ENCODE data around the gene KCNA3. TPM values are rescaled to one million over a fixed set of nuclear protein-coding genes. Genes with fewer than 3 reads are reported as not detected.

The KCNA3 gene
- total and polyA plus RNA-seq, 2 of the 8 experiments (the other 6 are each of a cell fraction or from before 2014, with no cell fraction given), result 0.95 to 1.1 TPM

- Histone ChIP-seq H3K36me3 (ENCODE audit: control insufficient read depth in 2 of 4, insufficient read depth in 4 of 4, low read length in 3 of 4) (no peaks in the 10 kb centered on the region), H2BK20ac (ENCODE audit: low read length) (no peak overlapping the region), H2AFZ (ENCODE audit: low read length) (no peak overlapping the region), H3K18ac (ENCODE audit: extremely low read depth, low read length) (no peak overlapping the region), H3K9ac (replicated peaks in 1 of 4; ENCODE audit: extremely low read depth in 1 of 4, low read depth in 3 of 4, low read length in 3 of 4) (no peak overlapping the region), H3K4ac (replicated peaks; ENCODE audit: insufficient read length, low read depth, low read length) (no peak overlapping the region), H2BK15ac (ENCODE audit: low read length) (no peak overlapping the region), H3K27ac (ENCODE audit: low read depth, low read length) (no peak overlapping the region), H3K79me1 (ENCODE audit: low read depth, low read length) (no peaks in the 10 kb centered on the region), H3K56ac (replicated peaks; ENCODE audit: insufficient read length, low read depth, low read length) (no peak overlapping the region), H3K4me1 (replicated peaks in 1 of 4; ENCODE audit: control insufficient read depth in 3 of 4, insufficient read depth in 4 of 4, low read length in 3 of 4) (peaks cover 0 to 8% (median 2%) of the 10 kb centered on the region in 4 experiments; a peak in 4 of 7 replicates), H3K4me2 (ENCODE audit: insufficient read depth in 1 of 2, low read depth in 2 of 2, low read length in 2 of 2) (no peak overlapping the region), H3K4me3 (ENCODE audit: extremely low read depth in 1 of 4, insufficient read depth in 2 of 4, low read depth in 3 of 4, low read length in 4 of 4) (no peak overlapping the region), H2BK120ac (replicated peaks; ENCODE audit: low read depth, low read length) (no peak overlapping the region), H2BK5ac (ENCODE audit: low read depth, low read length) (no peak overlapping the region), H4K5ac (ENCODE audit: insufficient read length, low read depth, low read length) (no peak overlapping the region), H4K8ac (ENCODE audit: extremely low read depth, insufficient read depth, low read length) (no peak overlapping the region), H3K79me2 (ENCODE audit: control insufficient read depth in 1 of 2, insufficient read depth in 2 of 2, low read length in 2 of 2) (no peaks in the 10 kb centered on the region), H3K14ac (ENCODE audit: insufficient read length) (no peak overlapping the region), H4K91ac (replicated peaks; ENCODE audit: insufficient read length, low read length) (no peak overlapping the region), H3K9me3 (ENCODE audit: insufficient read depth in 2 of 2, low read depth in 1 of 2, low read length in 1 of 2) (peaks cover 0 to 8% of the 10 kb centered on the region in 2 experiments; a peak in 1 of 4 replicates), H4K20me1 (replicated peaks in 1 of 2; ENCODE audit: control insufficient read depth in 1 of 2, insufficient read depth in 2 of 2, low read length in 2 of 2) (peaks cover 4 to 8% of the 10 kb centered on the region in 2 experiments), H3K27me3 (replicated peaks in 1 of 4; ENCODE audit: control insufficient read depth in 3 of 4, extremely low read depth in 1 of 4, insufficient read depth in 3 of 4, low read length in 3 of 4) (peaks cover 27 to 48% (median 40%) of the 10 kb centered on the region in 4 experiments), H3K23ac (ENCODE audit: insufficient read length) (no peak overlapping the region), H3K23me2 (ENCODE audit: low read depth, low read length) (peaks cover 7% of the 10 kb centered on the region; the same call in 1 of the 2 replicates), H2AK5ac (ENCODE audit: low read depth, low read length) (no peak overlapping the region), H2BK12ac (ENCODE audit: low read depth, low read length) (no peak overlapping the region)
- FAIRE-seq (no peak), DNase-seq (ENCODE audit: low read depth in 1 of 2, low spot score in 2 of 2) (no peak)
- ChIA-PET POLR2A (ENCODE audit: partially characterized antibody) (no interaction called here), CTCF (ENCODE audit: partially characterized antibody) (no interaction called here)
- TF ChIP-seq POU5F1 (IDR thresholded peaks at IDR 0.05; ENCODE audit: low read depth, low read length) (no peak), ZNF274 (IDR thresholded peaks at IDR 0.05; ENCODE audit: borderline replicate concordance, extremely low read depth, low read length) (no peak), BRCA1 (IDR thresholded peaks at IDR 0.05; ENCODE audit: low read depth, low read length) (no peak), TBP (IDR thresholded peaks at IDR 0.05; ENCODE audit: low read depth, low read length) (no peak), E2F6 (IDR thresholded peaks at IDR 0.05) (no peak)
- TF ChIP-seq, protein P1, sequence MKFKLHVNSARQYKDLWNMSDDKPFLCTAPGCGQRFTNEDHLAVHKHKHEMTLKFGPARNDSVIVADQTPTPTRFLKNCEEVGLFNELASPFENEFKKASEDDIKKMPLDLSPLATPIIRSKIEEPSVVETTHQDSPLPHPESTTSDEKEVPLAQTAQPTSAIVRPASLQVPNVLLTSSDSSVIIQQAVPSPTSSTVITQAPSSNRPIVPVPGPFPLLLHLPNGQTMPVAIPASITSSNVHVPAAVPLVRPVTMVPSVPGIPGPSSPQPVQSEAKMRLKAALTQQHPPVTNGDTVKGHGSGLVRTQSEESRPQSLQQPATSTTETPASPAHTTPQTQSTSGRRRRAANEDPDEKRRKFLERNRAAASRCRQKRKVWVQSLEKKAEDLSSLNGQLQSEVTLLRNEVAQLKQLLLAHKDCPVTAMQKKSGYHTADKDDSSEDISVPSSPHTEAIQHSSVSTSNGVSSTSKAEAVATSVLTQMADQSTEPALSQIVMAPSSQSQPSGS (IDR thresholded peaks at IDR 0.05; ENCODE audit: low read length), result no peak
- whole genome bisulfite sequencing, 2 experiments (ENCODE audit: extremely low coverage in 1 of 2, insufficient coverage in 1 of 2, insufficient read length in 1 of 2, insufficient replicate concordance in 2 of 2, low coverage in 1 of 2, low lambda C conversion rate in 2 of 2, missing lambda C conversion rate in 1 of 2), result 68% methylated on average over 2 of the region's 2 CpGs; no CpG with 5 or more reads in 1 of the 2 experiments
Measured at GRCh38 chr1:110671361-110671760, 3.4 kb downstream of the KCNA3 start.
